Activated naive CD8-positive, alpha-beta T cell treated with anti-CD3 and anti-CD28 coated beads, Interleukin-2, amount 50 U/mL, for 16 hours (primary cell): ENCODE results near the gene MACO1.
"Not testable (repeated sequence)": the region's sequence is repeated elsewhere in the genome, so short reads cannot be mapped to it uniquely, and the experiment has no call there.

Experiments used
- DNase-seq: peaks from one replicate; pipeline ENCODE4 v3.0.0-alpha.2; 2020; ENCODE audit warnings: low read depth, low spot score

The MACO1 gene

DNA sequence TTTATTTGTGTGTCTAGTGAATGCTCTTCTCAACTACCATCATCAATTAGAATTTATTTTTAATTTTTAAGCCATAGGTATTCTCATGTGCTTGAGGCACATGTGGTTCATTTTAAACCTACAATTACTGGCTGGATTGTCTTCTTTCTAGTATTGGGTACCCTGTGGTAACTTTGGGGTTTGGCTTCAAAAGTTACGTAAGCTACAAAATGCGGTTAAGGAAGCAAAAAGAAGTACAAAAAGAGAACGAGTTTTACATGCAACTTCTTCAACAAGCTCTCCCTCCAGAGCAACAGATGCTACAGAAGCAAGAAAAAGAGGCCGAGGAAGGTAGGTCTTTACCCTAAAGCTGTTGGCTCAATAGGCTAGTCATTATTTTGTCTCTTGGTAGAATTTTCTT lies 25.8 kb downstream of the MACO1 start:
- no peak for DNase-seq

DNA sequence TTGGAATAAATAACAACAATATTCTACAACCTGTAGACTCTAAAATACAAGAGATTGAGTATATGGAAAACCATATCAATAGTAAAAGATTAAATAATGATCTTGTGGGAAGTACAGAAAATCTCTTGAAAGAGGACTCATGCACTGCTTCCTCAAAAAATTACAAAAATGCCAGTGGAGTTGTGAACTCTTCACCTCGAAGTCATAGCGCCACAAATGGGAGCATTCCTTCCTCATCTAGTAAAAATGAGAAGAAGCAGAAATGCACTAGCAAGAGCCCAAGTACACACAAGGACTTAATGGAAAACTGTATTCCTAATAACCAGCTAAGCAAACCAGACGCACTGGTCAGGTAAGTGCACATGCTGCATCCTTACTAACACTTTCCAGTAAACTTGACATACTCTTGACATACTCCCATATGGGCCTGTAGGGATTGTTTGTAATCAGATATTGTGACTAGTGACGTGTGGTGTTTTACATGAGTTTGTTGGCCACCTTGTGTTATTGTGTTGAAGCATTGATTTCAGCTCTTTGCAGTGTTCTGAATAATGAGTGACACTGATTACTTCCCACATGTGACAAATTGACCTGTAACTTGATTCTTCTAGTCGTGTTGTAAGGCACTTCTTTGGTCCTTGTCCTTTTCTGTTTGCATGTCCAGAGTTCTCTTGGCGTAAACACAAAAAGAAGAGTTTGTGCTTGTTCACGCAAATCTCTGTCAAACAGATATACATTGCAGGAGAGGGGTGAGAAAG lies 28.0 kb downstream of the MACO1 start:
- DNase-seq = no peak

DNA sequence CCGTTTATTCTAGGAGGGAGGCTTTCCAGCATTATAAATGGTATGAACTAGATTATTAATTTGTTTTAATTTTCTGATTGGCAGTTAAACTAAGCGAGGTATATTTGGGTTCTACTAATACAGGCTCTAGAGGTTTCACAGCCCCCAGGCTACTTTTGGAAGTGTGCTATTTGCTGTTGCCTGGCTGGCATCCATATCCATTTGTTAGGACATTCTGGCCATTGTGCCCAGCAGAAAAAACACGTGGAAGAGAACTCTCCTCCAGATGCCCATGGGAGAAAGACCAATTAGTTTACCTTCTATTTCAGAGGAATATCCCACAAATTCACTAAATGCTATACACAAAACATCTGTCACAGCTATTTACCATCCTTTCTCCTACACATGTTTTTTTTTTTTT lies 29.3 kb downstream of the MACO1 start:
- DNase-seq = no peak

DNA sequence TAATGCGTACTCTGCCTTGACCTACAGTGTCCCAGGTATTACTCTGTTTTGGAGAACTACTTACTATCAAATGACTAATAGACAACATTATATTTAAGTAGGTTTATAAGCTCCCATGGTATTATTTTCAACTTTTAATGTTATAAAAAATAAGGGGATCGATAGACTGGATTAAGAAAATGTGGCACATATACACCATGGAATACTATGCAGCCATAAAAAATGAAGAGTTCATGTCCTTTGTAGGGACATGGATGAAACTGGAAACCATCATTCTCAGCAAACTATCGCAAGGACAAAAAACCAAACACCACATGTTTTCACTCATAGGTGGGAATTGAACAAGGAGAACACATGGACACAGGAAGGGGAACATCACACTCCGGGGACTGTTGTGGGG lies 30.1 kb downstream of the MACO1 start:
- DNase-seq = not testable (repeated sequence)

GRCh38 chr1:25461849-25462248 lies 31.2 kb downstream of the MACO1 start:
- DNase-seq = no peak

DNA sequence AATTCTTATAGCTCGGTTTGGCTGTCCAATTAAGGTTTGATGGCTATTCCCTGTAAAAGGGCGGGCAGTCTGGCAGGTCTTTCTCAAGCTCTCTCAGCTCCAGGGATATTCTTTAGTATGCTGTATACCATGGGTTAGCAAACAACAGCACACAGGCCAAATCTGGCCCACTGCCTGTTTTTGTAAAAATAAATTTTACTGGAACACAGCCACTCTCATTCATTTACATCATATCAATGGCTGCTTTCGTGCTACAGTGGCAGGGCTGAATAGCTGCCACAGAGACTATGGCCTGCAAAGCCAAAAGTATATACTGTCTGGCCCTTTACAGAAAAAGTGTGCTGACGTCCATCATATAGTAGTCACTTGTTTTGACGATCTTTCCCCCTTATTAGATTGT lies 32.0 kb downstream of the MACO1 start:
- no peak for DNase-seq

GRCh38 chr1:25467193-25467592 lies 36.5 kb downstream of the MACO1 start:
- DNase-seq = no peak

DNA sequence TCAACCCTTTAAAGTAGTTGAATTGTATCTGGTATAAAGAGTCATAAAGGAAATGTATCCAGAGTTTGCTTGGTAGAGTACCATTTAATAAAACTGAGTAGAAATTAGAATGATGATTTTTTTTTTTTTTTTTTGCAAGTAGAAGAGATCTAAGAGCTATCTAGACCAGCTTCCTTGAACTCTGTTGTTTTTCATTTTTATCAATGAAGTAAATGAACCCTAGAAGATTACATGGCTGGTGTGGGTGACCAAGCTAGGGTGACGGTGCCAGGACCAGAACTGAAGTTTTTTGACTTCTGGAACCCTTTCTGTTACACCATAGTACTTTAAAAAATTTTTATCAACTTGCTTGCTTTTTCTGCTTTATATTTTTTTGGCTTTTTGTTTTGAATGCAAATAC lies 36.9 kb downstream of the MACO1 start:
- DNase-seq = no peak

- DNase-seq = no peak
Observed at GRCh38 chr1:25468033-25468432, 37.3 kb downstream of the MACO1 start.

- DNase-seq = no peak
Observed at GRCh38 chr1:25469177-25469576, 38.5 kb downstream of the MACO1 start.

DNA sequence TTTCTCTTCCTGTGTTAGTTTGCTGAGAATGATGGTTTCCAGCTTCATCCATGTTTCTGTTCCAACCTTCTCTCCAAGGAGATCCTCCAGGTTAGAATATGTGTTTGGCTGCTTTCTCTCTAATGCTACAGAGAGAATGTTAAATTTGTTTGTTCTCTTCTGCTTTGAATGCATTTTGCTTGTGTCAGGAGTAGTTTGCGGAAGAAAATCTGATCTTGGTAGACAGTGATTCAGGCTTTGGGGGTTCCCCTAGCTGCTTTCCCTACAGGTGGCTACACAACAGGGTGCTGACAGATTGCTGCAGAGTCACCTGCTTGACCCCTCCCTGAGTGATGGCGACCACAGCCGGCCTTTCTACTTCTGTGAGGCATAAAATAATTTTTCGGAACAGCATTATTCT lies 41.8 kb downstream of the MACO1 start:
- no peak for DNase-seq

DNA sequence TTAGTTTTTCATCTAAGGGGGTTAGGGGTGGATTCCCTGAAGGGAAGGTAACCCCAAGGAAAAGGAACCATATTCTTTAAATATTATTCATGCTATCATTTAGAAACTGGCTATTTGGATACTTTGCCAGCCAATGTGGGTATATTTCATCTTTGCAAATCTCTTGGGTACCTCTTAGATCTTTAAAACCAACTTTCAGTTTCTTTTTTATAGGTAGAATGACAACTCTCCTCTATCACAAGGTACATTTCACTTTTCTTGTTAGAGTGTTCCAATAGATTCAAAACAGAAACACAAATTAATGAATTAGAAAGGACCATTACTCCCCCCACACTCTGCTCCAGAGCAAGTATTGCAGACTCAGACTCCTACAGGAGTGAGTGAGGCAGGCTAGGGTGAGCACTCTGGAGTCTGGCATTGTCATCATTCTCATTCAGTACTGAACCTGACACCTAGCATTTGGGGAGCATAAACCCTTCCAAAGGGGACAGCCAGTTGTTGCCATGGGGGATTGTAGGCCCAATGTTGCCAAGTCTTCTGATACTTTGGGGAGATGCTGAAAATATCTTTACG lies 43.0 kb downstream of the MACO1 start:
- DNase-seq = no peak

GRCh38 chr1:25474439-25475047 lies 43.8 kb downstream of the MACO1 start:
- DNase-seq = no peak

DNA sequence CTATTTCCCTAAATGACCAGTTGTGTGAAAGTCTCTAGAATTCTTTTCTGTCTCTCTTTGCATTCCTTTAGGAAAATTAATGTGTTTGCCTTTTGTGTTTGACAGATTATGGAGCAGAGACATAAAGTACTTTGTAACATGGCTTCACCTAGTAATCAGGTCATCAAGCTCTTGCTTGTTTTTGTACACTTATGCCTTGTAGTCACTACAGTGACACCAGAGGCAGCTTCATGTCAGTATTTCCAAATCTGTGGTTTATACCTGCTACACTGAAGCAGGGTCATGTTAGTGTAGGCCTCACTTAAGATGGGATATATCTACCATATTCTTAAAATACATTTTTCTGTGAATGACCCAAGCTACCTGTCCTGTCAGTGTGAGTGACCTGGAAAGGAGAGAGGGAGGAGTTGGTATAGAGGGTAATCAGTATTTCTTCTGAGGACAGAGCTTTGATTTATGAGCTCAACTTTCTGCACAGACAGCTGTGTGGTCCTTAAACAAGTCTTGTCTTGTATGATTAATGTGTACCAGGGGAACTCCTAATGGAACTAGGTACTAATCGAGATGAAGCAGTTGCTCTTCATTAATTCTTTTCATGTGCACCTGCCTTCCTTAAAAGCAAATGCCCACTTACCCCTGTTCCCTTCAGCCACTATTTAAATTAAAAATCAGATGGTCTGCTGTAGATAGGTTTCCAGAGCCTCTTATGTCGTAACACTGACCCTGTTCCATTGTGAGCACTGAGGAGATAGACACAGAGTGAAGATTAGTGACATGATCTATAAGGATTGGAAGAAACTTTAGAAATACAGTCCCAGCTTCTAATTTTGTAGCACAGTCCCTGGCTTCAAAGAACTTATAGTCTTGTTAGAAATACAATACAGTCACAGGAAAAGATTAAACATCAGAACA lies 45.7 kb downstream of the MACO1 start:
- DNase-seq = no peak

- no peak for DNase-seq
Observed at GRCh38 chr1:25477448-25478034, 46.8 kb downstream of the MACO1 start.

GRCh38 chr1:25478633-25479032 lies 47.9 kb downstream of the MACO1 start:
- DNase-seq = no peak

DNA sequence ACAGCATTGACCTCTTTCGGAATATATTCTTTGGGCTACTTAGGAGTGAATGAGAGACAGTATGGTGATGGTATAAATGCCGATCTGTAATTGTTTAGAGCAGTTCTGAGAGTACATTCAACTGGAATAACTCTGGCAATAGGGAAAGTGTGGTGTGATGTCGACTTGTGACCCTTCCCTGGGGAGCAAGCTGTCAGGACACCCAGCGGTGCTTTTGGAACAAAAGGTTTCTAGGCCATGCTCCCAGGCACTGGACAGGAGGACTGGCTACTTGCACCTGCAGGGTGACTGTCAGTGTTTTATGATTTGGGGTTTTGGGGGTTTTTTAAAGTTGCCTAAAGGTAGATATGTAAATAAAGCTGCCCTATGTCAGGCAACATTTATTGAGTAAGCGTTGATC lies 50.9 kb downstream of the MACO1 start:
- DNase-seq = no peak

GRCh38 chr1:25482211-25482610 lies 51.5 kb downstream of the MACO1 start:
- no peak for DNase-seq

DNA sequence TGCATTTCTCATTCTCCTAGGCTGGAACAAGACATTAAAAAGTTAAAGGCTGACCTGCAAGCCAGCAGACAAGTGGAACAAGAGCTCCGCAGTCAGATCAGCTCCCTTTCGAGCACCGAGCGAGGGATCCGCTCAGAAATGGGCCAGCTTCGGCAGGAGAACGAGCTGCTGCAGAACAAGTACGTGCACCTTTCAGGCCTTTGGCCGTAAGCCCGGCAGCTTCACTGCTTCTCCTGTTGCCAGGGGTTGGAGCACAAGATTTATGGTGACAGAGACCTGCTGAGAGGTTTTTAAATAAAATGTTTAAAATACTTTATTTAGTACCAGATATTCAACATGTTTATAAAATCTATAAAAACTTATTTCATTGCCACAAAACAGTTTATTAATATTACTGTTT lies 53.4 kb downstream of the MACO1 start:
- DNase-seq = no peak

DNA sequence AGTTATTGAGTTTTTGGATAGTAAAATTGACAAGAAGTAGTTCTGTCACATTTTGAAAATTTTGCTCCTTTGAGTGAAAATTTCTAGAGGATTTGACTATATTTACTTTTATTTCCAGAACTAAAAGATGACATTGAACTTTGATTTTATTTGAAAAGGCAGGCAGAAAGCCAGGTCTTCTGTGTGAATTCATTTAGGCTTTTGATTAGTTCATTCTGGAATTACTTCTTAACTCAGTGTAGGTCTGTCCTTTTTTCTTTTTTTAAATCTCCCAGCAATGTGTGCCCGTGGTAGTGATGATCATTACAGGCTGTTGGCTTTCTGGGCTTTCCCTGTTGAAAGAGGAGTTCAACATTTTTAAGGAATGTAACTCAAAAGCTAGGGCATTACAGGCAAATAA lies 53.8 kb downstream of the MACO1 start:
- DNase-seq = no peak

DNA sequence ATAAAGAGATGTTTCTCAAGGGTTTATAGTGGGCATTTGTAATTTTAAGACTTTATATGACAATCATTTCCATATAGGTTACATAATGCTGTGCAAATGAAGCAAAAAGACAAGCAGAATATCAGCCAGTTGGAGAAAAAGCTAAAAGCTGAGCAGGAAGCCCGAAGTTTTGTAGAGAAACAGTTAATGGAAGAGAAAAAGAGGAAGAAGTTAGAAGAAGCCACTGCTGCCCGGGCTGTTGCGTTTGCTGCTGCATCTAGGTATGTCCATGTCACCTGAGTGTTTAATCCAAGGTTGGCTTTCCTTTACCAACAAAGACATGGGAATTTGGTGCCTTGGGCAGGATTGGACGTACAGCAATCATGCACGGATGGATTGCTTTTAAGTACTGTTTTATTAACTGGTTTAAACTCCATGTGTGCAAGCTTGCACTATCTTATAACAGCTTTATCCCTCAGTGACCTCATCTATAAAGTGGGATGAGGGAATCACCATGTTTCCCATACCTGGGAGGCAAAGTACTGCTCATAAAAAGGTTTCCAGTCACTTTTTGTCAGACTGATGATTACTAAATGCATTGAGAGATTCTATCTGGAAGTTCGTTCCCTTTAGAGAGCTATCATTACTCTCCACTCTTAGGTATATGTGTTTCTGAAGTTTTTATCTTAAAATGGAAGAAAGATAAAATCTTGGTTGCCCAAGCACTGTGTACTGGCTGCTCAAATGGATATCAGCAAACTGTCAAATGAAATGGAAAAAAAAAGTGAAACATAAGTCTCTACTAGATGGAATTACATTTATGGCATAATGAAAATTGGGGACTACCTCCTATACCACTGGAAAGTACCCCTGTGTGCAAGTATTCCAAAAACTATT lies 55.1 kb downstream of the MACO1 start:
- no peak for DNase-seq
